Activated B cell treated with CpG ODN at 0.5 μM for 24 hours (primary cell): Measurements from ENCODE around the gene CHPF2. TPM values are rescaled to one million over a fixed set of nuclear protein-coding genes. Genes with fewer than 3 reads are reported as not detected.

ENCODE experiments used
- ATAC-seq: fragments of 200-7000 bp; cut with Tn5 transposase; one replicate; pipeline ENCODE4 v1.10.0; 2021; ENCODE audit warnings: low read depth, mild to moderate bottlenecking, moderate library complexity
- CTCF ChIA-PET: fragments of 350-600 bp; sonication (Branson Sonifier 250); formaldehyde crosslinking; loops from one replicate; lab custom pipeline; 2021; ENCODE audit warnings: antibody characterized with exemption; lab: Charles Lee
- POLR2A ChIA-PET: fragments of 350-600 bp; sonication (Branson Sonifier 250); formaldehyde crosslinking; loops from one replicate; lab custom pipeline; 2021; ENCODE audit warnings: antibody characterized with exemption; lab: Charles Lee
- DNase-seq: peaks from one replicate; pipeline ENCODE4 v3.0.0; 2022
- H3K27ac Mint-ChIP-seq: one replicate; pipeline ENCODE4 v1.8.0; 2020; ENCODE audit warnings: mixed read lengths
- H3K27me3 Mint-ChIP-seq: one replicate; pipeline ENCODE4 v1.8.0; 2021; ENCODE audit warnings: mixed read lengths
- H3K36me3 Mint-ChIP-seq: one replicate; pipeline ENCODE4 v1.8.0; 2021; ENCODE audit warnings: low read depth, mixed read lengths
- H3K4me1 Mint-ChIP-seq: one replicate; pipeline ENCODE4 v1.8.0; 2021; ENCODE audit warnings: mixed read lengths
- H3K4me3 Mint-ChIP-seq: one replicate; pipeline ENCODE4 v1.8.0; 2020; ENCODE audit warnings: mild to moderate bottlenecking, mixed read lengths
- H3K9me3 Mint-ChIP-seq: one replicate; pipeline ENCODE4 v1.8.0; 2020; ENCODE audit warnings: mixed read lengths
- CTCF ChIP-seq: fragments of 200-600 bp; IDR thresholded peaks from one replicate; pipeline ENCODE4 v1.8.0; 2022; ENCODE audit warnings: antibody characterized with exemption, mild to moderate bottlenecking
- intact Hi-C: fragments of 100-400 bp; cut with micrococcal nuclease; formaldehyde crosslinking; loops from one replicate; pipeline ENCODE4 v1.15.1; 2024
- total RNA-seq: library from RNA; stranded (reverse); gene quantifications from 2 replicates; pipeline ENCODE4 v1.2.3, GENCODE V29; 2022

The CHPF2 gene
- total RNA-seq, 1 donor from 2014 or later, result 41.2 TPM

- no peaks in the 10 kb centered on the region for H3K4me1 Mint-ChIP-seq
- DNase-seq (no peak), ATAC-seq (no peak)
- ChIA-PET CTCF (no interaction called here), POLR2A (no interaction called here)
- H3K9me3 Mint-ChIP-seq, result no peaks in the 10 kb centered on the region
- H3K4me3 Mint-ChIP-seq, result no peak overlapping the region
- no peak overlapping the region for H3K27ac Mint-ChIP-seq
- peaks cover 25% of the 10 kb centered on the region for H3K27me3 Mint-ChIP-seq
- peaks cover 4% of the 10 kb centered on the region for H3K36me3 Mint-ChIP-seq
- intact Hi-C loops, result no loop called here
- no peak for TF ChIP-seq CTCF
Measured at GRCh38 chr7:151205730-151206129, 26.6 kb upstream of the CHPF2 start.

- DNase-seq (no peak), ATAC-seq (no peak)
- Mint-ChIP-seq H3K36me3 (peaks cover 11% of the 10 kb centered on the region), H3K27ac (no peak overlapping the region), H3K4me3 (no peak overlapping the region), H3K4me1 (no peaks in the 10 kb centered on the region), H3K9me3 (no peaks in the 10 kb centered on the region), H3K27me3 (peaks cover 21% of the 10 kb centered on the region)
- ChIA-PET POLR2A (no interaction called here), CTCF (no interaction called here)
- TF ChIP-seq CTCF, result no peak
- intact Hi-C loops, result no loop called here
Measured at GRCh38 chr7:151206914-151207313, 25.4 kb upstream of the CHPF2 start.

- ChIA-PET POLR2A (no interaction called here), CTCF (no interaction called here)
- Mint-ChIP-seq H3K27me3 (peaks cover 21% of the 10 kb centered on the region), H3K4me3 (no peak overlapping the region), H3K36me3 (peaks cover 13% of the 10 kb centered on the region), H3K27ac (no peak overlapping the region), H3K4me1 (no peaks in the 10 kb centered on the region), H3K9me3 (no peaks in the 10 kb centered on the region)
- ATAC-seq (no peak), DNase-seq (no peak)
- intact Hi-C loops, result no loop called here
- TF ChIP-seq CTCF, result no peak
Measured at GRCh38 chr7:151207315-151207714, 25.0 kb upstream of the CHPF2 start.

GRCh38 chr7:151207804-151208203 lies 24.5 kb upstream of the CHPF2 start:
- no peak for TF ChIP-seq CTCF
- no peak for ATAC-seq
- H3K36me3 Mint-ChIP-seq, result peaks cover 16% of the 10 kb centered on the region
- no peaks in the 10 kb centered on the region for H3K9me3 Mint-ChIP-seq
- no peak for DNase-seq
- H3K27ac Mint-ChIP-seq, result no peak overlapping the region
- peaks cover 21% of the 10 kb centered on the region for H3K27me3 Mint-ChIP-seq
- ChIA-PET POLR2A (interaction anchor here (0.5 kb wide), 1 partner anchor 181 kb away, joined by 3 read pairs; no protein-coding TSS in a partner anchor), CTCF (no interaction called here)
- intact Hi-C loops, result no loop called here
- H3K4me1 Mint-ChIP-seq, result no peaks in the 10 kb centered on the region
- H3K4me3 Mint-ChIP-seq, result no peak overlapping the region

GRCh38 chr7:151208253-151208862 lies 23.9 kb upstream of the CHPF2 start:
- ATAC-seq (no peak), DNase-seq (no peak)
- H3K36me3 Mint-ChIP-seq, result peaks cover 22% of the 10 kb centered on the region
- intact Hi-C loops, result no loop called here
- no peak overlapping the region for H3K27ac Mint-ChIP-seq
- CTCF ChIA-PET, result no interaction called here
- no peak for TF ChIP-seq CTCF
- H3K27me3 Mint-ChIP-seq, result peaks cover 20% of the 10 kb centered on the region
- no peaks in the 10 kb centered on the region for H3K9me3 Mint-ChIP-seq
- POLR2A ChIA-PET, result interaction anchor here (0.5 kb wide), 1 partner anchor 182 kb away, joined by 3 read pairs; no protein-coding TSS in a partner anchor
- no peaks in the 10 kb centered on the region for H3K4me1 Mint-ChIP-seq
- H3K4me3 Mint-ChIP-seq, result no peak overlapping the region
